Adrenal gland (tissue), 12 donors: ENCODE measurements around the gene SCN3B. TPM values are rescaled to one million over a fixed set of nuclear protein-coding genes. Genes with fewer than 3 reads are reported as not detected.

Experiments
- DNase-seq, 7 donors: peaks; one replicate each; pipeline ENCODE4 v3.0.0-alpha.2; 2019 to 2020
- H3K27ac ChIP-seq, 5 donors: fragments of 200-600 bp; sonication (generic) in 4 of 5; 1 replicate in 3 of 5; 2 replicates in 2 of 5; pipeline versions ENCODE4 v1.5.1 to v1.8.0; 2016 to 2020; ENCODE audit warnings: mild to moderate bottlenecking in 1 of 5
- H3K27me3 ChIP-seq: fragments of 200-600 bp; 2 replicates; pipeline ENCODE4 v1.8.0; 2021
- H3K36me3 ChIP-seq, 2 donors: fragments of 200-600 bp; replicated peaks in 1 of 2; 1 replicate in 1 of 2; 2 replicates in 1 of 2; pipeline versions ENCODE4 v1.5.1 to v1.8.0; 2018 to 2022
- H3K4me1 ChIP-seq, 2 donors: fragments of 200-600 bp; replicated peaks in 1 of 2; 1 replicate in 1 of 2; 2 replicates in 1 of 2; pipeline versions ENCODE4 v1.5.1 to v1.8.0; 2018 to 2021
- H3K4me3 ChIP-seq, 4 donors: fragments of 200-600 bp; sonication (generic) in 3 of 4; one replicate each; pipeline ENCODE4 v1.5.1; 2016 to 2018
- H3K9me3 ChIP-seq, 3 donors: fragments of 200-600 bp; sonication (generic) in 1 of 3; replicated peaks in 1 of 3; 1 replicate in 2 of 3; 2 replicates in 1 of 3; pipeline versions ENCODE4 v1.5.1 to v1.8.0; 2016 to 2021
- POLR2A ChIP-seq, 2 donors: fragments of 450-650 bp; IDR thresholded peaks; one replicate each; pipeline ENCODE4 v1.6.1; 2017; ENCODE audit warnings: antibody characterized with exemption in 2 of 2, mild to moderate bottlenecking in 2 of 2, moderate library complexity in 1 of 2
- WGBS, 4 donors: extraction: QIAGEN DNeasy Blood & Tissue Kit in 2 of 4; methylation state at CpG; one replicate each; pipeline versions ENCODE4 v1.1.5 to v1.1.7; 2013 to 2017; 5-methylcytosine and 5-hydroxymethylcytosine counted together
- intact Hi-C, 2 donors: fragments of 100-400 bp; cut with DNase I; formaldehyde crosslinking; loops; one replicate each; pipeline versions ENCODE4 v1.14.1 to v1.15.0; 2022 to 2023
- polyA plus RNA-seq, 3 donors: library from polyadenylated mRNA; stranded (reverse); fragments of 200-250 nt in 2 of 3; fragments of 350-450 nt in 1 of 3; fragmentation: Illumina TruSeq in 1 of 3; extraction: RNeasy Lipid Tissue Mini Kit (QIAGEN cat#74804) in 1 of 3; gene quantifications; one replicate each; pipeline ENCODE4 v1.2.3, GENCODE V29; 2013 to 2014
- total RNA-seq, 9 donors: library from RNA; depleted of rRNA in 4 of 9; stranded (reverse); fragments of >200 nt in 4 of 9; fragments of 120-200 nt in 1 of 9; fragmentation: NEBNext Ultra II Directional in 1 of 9; extraction: Animal tissue kit (Norgen Biotek cat#: 25700) in 1 of 9; gene quantifications; one replicate each; pipeline versions ENCODE4 v1.1.0 to v1.2.4, GENCODE V29; 2013 to 2023
- TF ChIP-seq, protein P1 (sequence below), 6 experiments: fragments of 450-650 bp in 4 of 6; fragments of 200-600 bp in 2 of 6; sonication (generic) in 1 of 6; IDR thresholded peaks; 1 replicate in 5 of 6; 2 replicates in 1 of 6; pipeline versions ENCODE4 v1.5.1 to v1.8.0; 2016 to 2021; ENCODE audit warnings: antibody characterized with exemption in 6 of 6, mild to moderate bottlenecking in 2 of 6, moderate library complexity in 1 of 6
- donor health status: healthy with polysubstance abuse.
- donor health status: Bipolar disorder and iron deficiency.
- donor health status: DM: yes; HTN: yes; CAD: no.
- donor health status: DM: no; HTN: no; CAD: no.
- donor health status: DM: no; HTN: no; CAD: no.
- donor health status: DM: yes; HTN: yes; CAD: no.

Gene SCN3B
- total and polyA plus RNA-seq, 12 donors = 0.36 to 10.5 (median 4.0) TPM; not detected in 1

DNA sequence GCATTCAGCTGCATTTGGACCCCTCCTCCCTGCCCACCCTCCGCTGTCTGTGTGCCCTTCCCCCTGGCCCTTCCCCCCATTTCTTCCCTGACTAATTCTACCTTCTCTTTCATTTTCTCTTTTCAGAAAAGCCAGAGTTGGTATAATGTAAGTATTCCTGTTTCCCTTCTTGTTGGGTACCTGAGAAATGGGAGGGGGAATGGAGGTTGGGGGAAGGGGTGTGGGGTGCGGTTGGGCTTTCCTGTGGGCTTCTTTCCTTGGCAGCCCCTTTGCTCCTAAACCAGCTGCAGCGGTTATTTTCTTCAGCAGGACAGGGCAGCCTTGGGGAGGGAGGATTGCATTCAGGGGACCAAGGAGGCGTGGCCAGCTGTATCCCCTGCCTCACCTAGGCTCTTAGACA, 70.2 kb downstream of the SCN3B start:
- Histone ChIP-seq H3K4me3 (no peak overlapping the region), H3K9me3 (no peaks in the 10 kb centered on the region), H3K27ac (peak overlapping the region in 1 of 5 donors; percentile 65), H3K36me3 (no peaks in the 10 kb centered on the region), H3K4me1 (peaks cover 0 to 33% of the 10 kb centered on the region in 2 donors), H3K27me3 (no peaks in the 10 kb centered on the region)
- no peak for DNase-seq
- TF ChIP-seq POLR2A (IDR thresholded peaks at IDR 0.05) = no peak
- TF ChIP-seq, protein P1, sequence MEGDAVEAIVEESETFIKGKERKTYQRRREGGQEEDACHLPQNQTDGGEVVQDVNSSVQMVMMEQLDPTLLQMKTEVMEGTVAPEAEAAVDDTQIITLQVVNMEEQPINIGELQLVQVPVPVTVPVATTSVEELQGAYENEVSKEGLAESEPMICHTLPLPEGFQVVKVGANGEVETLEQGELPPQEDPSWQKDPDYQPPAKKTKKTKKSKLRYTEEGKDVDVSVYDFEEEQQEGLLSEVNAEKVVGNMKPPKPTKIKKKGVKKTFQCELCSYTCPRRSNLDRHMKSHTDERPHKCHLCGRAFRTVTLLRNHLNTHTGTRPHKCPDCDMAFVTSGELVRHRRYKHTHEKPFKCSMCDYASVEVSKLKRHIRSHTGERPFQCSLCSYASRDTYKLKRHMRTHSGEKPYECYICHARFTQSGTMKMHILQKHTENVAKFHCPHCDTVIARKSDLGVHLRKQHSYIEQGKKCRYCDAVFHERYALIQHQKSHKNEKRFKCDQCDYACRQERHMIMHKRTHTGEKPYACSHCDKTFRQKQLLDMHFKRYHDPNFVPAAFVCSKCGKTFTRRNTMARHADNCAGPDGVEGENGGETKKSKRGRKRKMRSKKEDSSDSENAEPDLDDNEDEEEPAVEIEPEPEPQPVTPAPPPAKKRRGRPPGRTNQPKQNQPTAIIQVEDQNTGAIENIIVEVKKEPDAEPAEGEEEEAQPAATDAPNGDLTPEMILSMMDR (IDR thresholded peaks at IDR 0.05) = no peak
- WGBS, 4 donors = 81 to 90% (median 83%) methylated on average over 3 to 4 of the region's 4 CpGs
- intact Hi-C loops = loop anchor here (5.0 kb wide), 1 partner anchor 123 kb away; no protein-coding TSS in a partner anchor

DNA sequence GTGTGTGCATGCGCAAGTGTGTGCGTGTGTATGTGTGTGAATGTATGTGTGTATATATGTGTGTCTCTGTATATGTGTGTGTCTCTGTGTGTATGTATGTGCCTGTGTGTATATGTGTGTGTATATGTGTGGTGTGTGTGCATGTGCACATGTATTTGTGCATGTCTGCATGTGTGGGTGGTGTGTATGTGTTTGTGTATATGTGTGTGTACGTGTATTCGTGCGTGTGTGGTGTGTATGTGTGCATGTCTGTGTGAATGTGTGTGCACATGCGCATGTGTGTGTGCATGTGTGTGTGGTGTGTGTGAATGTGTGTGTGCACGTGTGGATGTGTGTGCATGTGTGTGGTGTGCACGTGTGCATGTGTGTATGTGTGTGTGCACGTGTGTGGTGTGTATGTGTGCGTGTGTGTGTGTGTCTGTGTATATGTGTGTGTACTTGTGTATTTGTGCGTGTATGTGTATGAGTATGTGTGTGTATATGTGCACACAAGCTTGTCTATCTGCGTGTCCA, 71.4 kb downstream of the SCN3B start:
- TF ChIP-seq POLR2A (IDR thresholded peaks at IDR 0.05) = no peak
- TF ChIP-seq, protein P1 (IDR thresholded peaks at IDR 0.05) = no peak
- no peak for DNase-seq
- Histone ChIP-seq H3K9me3 (no peaks in the 10 kb centered on the region), H3K4me1 (peaks cover 0 to 32% of the 10 kb centered on the region in 2 donors), H3K4me3 (no peak overlapping the region), H3K27ac (peak overlapping the region in 1 of 5 donors; percentile 58), H3K27me3 (no peaks in the 10 kb centered on the region), H3K36me3 (no peaks in the 10 kb centered on the region)
- intact Hi-C loops = loop anchor here (5.0 kb wide), 1 partner anchor 124 kb away; no protein-coding TSS in a partner anchor
- WGBS, 4 donors = 88 to 92% (median 89%) methylated on average over 12 of the region's 12 CpGs

DNA sequence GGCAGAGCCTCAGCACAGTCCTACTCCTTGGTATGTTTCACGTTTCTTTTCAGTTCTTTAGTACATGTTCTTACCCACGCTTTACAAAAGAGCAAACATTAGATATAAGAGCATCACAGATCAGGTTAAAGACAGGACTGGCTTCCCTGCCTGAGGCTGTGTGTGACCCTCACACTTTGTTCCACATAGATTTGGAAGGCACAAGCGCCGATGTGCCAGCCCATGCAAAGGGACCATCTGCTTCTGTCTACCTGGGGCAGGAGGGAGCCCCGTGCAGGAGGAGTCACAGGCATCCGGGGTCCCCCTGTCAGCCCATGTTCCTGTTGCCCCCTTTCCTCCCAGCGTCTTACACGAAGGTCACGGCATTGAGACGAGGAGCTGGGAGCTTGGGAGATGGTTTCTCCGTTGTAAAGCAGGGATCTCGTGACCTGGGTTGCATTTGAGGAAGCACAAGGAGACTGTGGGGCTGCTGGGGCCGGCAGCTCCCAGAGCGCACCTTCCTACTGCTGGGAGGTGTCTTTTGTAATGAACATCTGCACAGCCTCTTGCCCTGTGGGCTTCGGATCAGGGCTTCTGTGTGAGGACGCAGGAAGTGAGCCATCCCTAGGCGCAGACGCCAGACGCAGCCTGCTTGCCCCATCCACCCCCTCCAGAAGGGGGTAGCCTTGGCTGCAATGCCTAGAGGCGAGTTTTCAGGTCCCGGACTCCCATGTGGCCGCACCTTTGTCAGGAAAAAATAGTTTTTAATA, 72.6 kb downstream of the SCN3B start:
- intact Hi-C loops = loop anchor here (5.0 kb wide), 1 partner anchor 125 kb away; no protein-coding TSS in a partner anchor
- Histone ChIP-seq H3K4me3 (no peak overlapping the region), H3K27ac (peak overlapping the region in 3 of 5 donors; percentile 11 to 58 (median 12)), H3K4me1 (peaks cover 0 to 34% of the 10 kb centered on the region in 2 donors), H3K36me3 (no peaks in the 10 kb centered on the region), H3K27me3 (no peaks in the 10 kb centered on the region), H3K9me3 (no peaks in the 10 kb centered on the region)
- no peak for TF ChIP-seq POLR2A (IDR thresholded peaks at IDR 0.05)
- TF ChIP-seq, protein P1 (IDR thresholded peaks at IDR 0.05) = no peak
- 63 to 71% (median 68%) methylated on average over 9 to 22 of the region's 22 CpGs for WGBS, 4 donors
- DNase-seq = no peak

DNA sequence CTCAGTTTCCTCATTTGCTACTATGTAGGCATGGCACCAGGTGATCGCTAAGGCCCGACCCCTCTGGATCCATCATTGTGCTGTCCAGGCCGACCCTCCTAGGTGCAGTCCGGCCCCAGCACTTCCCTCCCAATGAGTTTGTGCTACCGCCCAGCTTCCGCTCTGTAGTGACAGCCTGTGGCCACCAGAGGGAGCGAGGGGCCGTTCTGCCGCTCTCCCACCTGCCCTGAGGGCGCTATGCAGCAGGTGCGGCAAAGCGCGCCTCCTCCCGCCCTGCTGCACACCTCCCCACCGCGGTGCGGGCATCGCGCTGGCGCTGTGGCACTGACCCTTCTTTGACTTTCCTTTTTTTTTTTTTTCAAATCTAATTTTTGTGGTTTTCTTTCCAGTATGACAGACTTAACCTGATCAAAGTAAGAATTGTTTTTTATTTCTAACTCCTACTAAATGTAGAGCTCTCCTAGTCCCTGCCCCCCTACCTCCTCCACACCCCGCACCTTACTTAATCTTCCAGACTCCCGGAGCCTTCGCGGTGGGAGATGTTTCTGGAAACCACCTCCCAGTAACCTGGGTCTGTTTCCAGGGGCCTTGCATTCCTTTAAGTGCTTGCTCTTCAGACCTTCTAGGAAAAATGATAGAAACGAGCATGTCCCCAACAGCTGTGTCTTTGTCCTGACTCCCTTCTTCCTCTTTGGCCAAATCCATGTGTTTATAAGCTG, 73.7 kb downstream of the SCN3B start:
- TF ChIP-seq, protein P1 (IDR thresholded peaks at IDR 0.05) = peak; percentile 87 to 93 (median 88)
- no peak for TF ChIP-seq POLR2A (IDR thresholded peaks at IDR 0.05)
- peak in 6 of 7 donors; percentile 64 to 81 (median 68) for DNase-seq

More for the DNA sequence above, 73.7 kb downstream of the SCN3B start:
- no peaks in the 10 kb centered on the region for H3K27me3 ChIP-seq
- no peaks in the 10 kb centered on the region for H3K9me3 ChIP-seq
- intact Hi-C loops = loop anchor here (5.0 kb wide), 1 partner anchor 127 kb away; no protein-coding TSS in a partner anchor
- peaks cover 6 to 34% of the 10 kb centered on the region in 2 donors for H3K4me1 ChIP-seq
- 17 to 20% (median 20%) methylated on average over 23 to 25 of the region's 25 CpGs for WGBS, 4 donors
- no peak overlapping the region for H3K4me3 ChIP-seq
- no peaks in the 10 kb centered on the region for H3K36me3 ChIP-seq
- H3K27ac ChIP-seq = peak overlapping the region in 3 of 5 donors; percentile 11 to 58 (median 48)
